GM23338 (cell line): Measurements from ENCODE around the gene LUZP2. TPM values are rescaled to one million over a fixed set of nuclear protein-coding genes. Genes with fewer than 3 reads are reported as not detected.

ENCODE experiments used
- ATAC-seq: fragments of 200-7000 bp; cut with Tn5 transposase; 3 replicates; pipeline ENCODE4 v1.9.1; 2020
- DNase-seq: peaks from one replicate; pipeline ENCODE4 v3.0.0-alpha.2; 2015; ENCODE audit warnings: low spot score
- H2AFZ ChIP-seq: fragments of 200-600 bp; sonication (generic); 2 replicates; pipeline ENCODE4 v1.8.0; 2016; ENCODE audit warnings: antibody characterized with exemption, mild to moderate bottlenecking, moderate library complexity
- H3F3A ChIP-seq: fragments of 200-600 bp; sonication (generic); replicated peaks from 2 replicates; pipeline ENCODE4 v1.8.0; 2017; ENCODE audit warnings: antibody characterized with exemption, mixed run types, low read depth
- H3K27ac ChIP-seq: fragments of 200-600 bp; sonication (generic); 2 replicates; pipeline ENCODE4 v1.6.1; 2016; ENCODE audit warnings: low read depth
- H3K27me3 ChIP-seq: fragments of 200-600 bp; sonication (generic); 2 replicates; pipeline ENCODE4 v1.8.0; 2016; ENCODE audit warnings: mild to moderate bottlenecking, mixed run types, moderate library complexity; ENCODE audit not compliant: insufficient read depth
- H3K36me3 ChIP-seq: fragments of 200-600 bp; sonication (generic); 2 replicates; pipeline ENCODE4 v1.8.0; 2016; ENCODE audit warnings: mild to moderate bottlenecking; ENCODE audit not compliant: insufficient read depth
- H3K4me1 ChIP-seq: fragments of 200-600 bp; sonication (generic); 2 replicates; pipeline ENCODE4 v1.8.0; 2016; ENCODE audit warnings: mild to moderate bottlenecking, moderate library complexity; ENCODE audit not compliant: insufficient read depth
- H3K4me2 ChIP-seq: fragments of 200-600 bp; sonication (generic); 2 replicates; pipeline ENCODE4 v1.7.1; 2017; ENCODE audit warnings: mixed run types
- H3K4me3 ChIP-seq: fragments of 200-600 bp; sonication (generic); 2 replicates; pipeline ENCODE4 v1.6.1; 2016; ENCODE audit warnings: mixed run types
- H3K79me2 ChIP-seq: fragments of 200-600 bp; sonication (generic); replicated peaks from 2 replicates; pipeline ENCODE4 v1.8.0; 2017; ENCODE audit warnings: mild to moderate bottlenecking; ENCODE audit not compliant: insufficient read depth
- H3K9me2 ChIP-seq: fragments of 200-600 bp; sonication (generic); 2 replicates; pipeline ENCODE4 v1.8.0; 2017; ENCODE audit not compliant: insufficient read depth
- H4K20me1 ChIP-seq: fragments of 200-600 bp; sonication (generic); replicated peaks from 2 replicates; pipeline ENCODE4 v1.8.0; 2017; ENCODE audit warnings: mild to moderate bottlenecking; ENCODE audit not compliant: insufficient read depth
- H3K27ac Mint-ChIP-seq: 2 replicates; pipeline ENCODE4 v1.8.0; 2020; ENCODE audit warnings: inconsistent platforms, mild to moderate bottlenecking, moderate library complexity, mixed read lengths
- H3K27me3 Mint-ChIP-seq: 3 replicates; pipeline ENCODE4 v1.8.0; 2022; ENCODE audit warnings: low read depth, mild to moderate bottlenecking, moderate library complexity, mixed read lengths, inconsistent platforms; ENCODE audit not compliant: insufficient read depth, poor library complexity
- H3K36me3 Mint-ChIP-seq: 3 replicates; pipeline ENCODE4 v1.8.0; 2021; ENCODE audit warnings: low read depth, mild to moderate bottlenecking, inconsistent platforms, moderate library complexity, mixed read lengths
- H3K4me1 Mint-ChIP-seq: 3 replicates; pipeline ENCODE4 v1.8.0; 2020; ENCODE audit warnings: mild to moderate bottlenecking, inconsistent platforms, mixed read lengths
- H3K4me3 Mint-ChIP-seq: 3 replicates; pipeline ENCODE4 v1.8.0; 2021; ENCODE audit warnings: moderate library complexity, mild to moderate bottlenecking, inconsistent platforms, mixed read lengths
- H3K9me3 Mint-ChIP-seq: 3 replicates; pipeline ENCODE4 v1.8.0; 2020; ENCODE audit warnings: moderate library complexity, mild to moderate bottlenecking, inconsistent platforms, mixed read lengths
- CREB1 ChIP-seq: fragments of 250-450 bp; sonication (Bioruptor Pico); IDR thresholded peaks from 2 replicates; pipeline ENCODE4 v1.5.0; 2020; ENCODE audit warnings: low read depth, mild to moderate bottlenecking, moderate library complexity
- EZH2 ChIP-seq: fragments of 200-600 bp; sonication (generic); IDR thresholded peaks from one replicate; pipeline ENCODE4 v1.8.0; 2017; ENCODE audit warnings: antibody characterized with exemption, mild to moderate bottlenecking, low read depth; ENCODE audit not compliant: unreplicated experiment
- EZH2phosphoT487 ChIP-seq: fragments of 200-600 bp; sonication (generic); IDR thresholded peaks from one replicate; pipeline ENCODE4 v1.8.1; 2018; ENCODE audit warnings: antibody characterized with exemption; ENCODE audit not compliant: unreplicated experiment
- POLR2AphosphoS5 ChIP-seq: IDR thresholded peaks from 2 replicates; pipeline ENCODE4 v1.6.1; 2016; ENCODE audit warnings: antibody characterized with exemption, low read depth
- REST ChIP-seq: IDR thresholded peaks from one replicate; pipeline ENCODE4 v1.6.1; 2018; ENCODE audit warnings: antibody characterized with exemption; ENCODE audit not compliant: unreplicated experiment
- STAT1 ChIP-seq: IDR thresholded peaks from one replicate; pipeline ENCODE4 v1.6.1; 2016; ENCODE audit warnings: antibody characterized with exemption; ENCODE audit not compliant: unreplicated experiment
- ZNF114 ChIP-seq: fragments of 250-450 bp; sonication (Bioruptor Pico); IDR thresholded peaks from 2 replicates; pipeline ENCODE4 v1.5.0; 2020; ENCODE audit warnings: mild to moderate bottlenecking, moderate library complexity
- ZNF331 ChIP-seq: fragments of 250-450 bp; sonication (Bioruptor Pico); IDR thresholded peaks from 2 replicates; pipeline ENCODE4 v1.5.0; 2020; ENCODE audit warnings: low read depth, mild to moderate bottlenecking, moderate library complexity
- polyA plus RNA-seq: library from polyadenylated mRNA; unstranded; fragments of >200 nt; fragmentation: Nextera tagmentation; extraction: Ambion mirVana; gene quantifications from 2 replicates; pipeline ENCODE4 v1.2.1, GENCODE V29; 2016
- total RNA-seq: library from RNA; depleted of rRNA; stranded (reverse); fragments of >200 nt; shearing (Covaris generic); gene quantifications from 2 replicates; pipeline ENCODE4 v1.2.3, GENCODE V29; 2014
- TF ChIP-seq, protein P1 (sequence below): fragments of 250-450 bp; sonication (Bioruptor Pico); IDR thresholded peaks from 2 replicates; pipeline ENCODE4 v1.5.0; 2020; ENCODE audit warnings: mild to moderate bottlenecking, moderate library complexity
- TF ChIP-seq, protein P2 (sequence below), 2 experiments: fragments of 200-600 bp in 1 of 2; sonication (generic) in 1 of 2; conservative IDR thresholded peaks; 2 replicates each; pipeline versions ENCODE4 v1.5.1 to v1.6.1; 2016 to 2017; ENCODE audit warnings: antibody characterized with exemption in 2 of 2, low read depth in 2 of 2, mild to moderate bottlenecking in 2 of 2, moderate library complexity in 1 of 2

Gene LUZP2
- total and polyA plus RNA-seq, 2 experiments from 2014 or later: 2.0 to 9.2 TPM

DNA sequence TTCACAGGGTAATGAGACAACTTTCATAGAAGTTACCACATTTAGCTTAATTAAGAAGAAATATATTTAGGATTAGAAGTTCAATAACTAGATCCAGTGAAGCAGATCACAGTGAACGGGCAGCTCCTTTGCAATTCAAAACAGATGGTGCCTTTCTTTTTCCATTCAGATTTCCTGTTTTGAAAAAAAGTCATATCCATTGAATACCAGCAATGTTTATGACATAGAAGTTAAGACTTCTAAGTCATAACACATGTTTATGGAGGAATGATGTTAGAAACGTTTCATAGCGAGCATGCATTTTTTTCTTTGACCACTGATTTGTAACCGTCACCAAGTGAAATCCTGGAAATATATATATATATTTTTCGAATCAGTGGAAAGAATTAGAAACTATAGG lies 24.7 kb downstream of the LUZP2 start:
- no peaks in the 10 kb centered on the region for H3K36me3 Mint-ChIP-seq
- Histone ChIP-seq H3K4me2 (no peak overlapping the region), H3K27me3 (no peaks in the 10 kb centered on the region), H3K4me3 (no peak overlapping the region), H3K27ac (no peak overlapping the region), H3K36me3 (no peaks in the 10 kb centered on the region), H2AFZ (no peak overlapping the region), H3K9me2 (no peaks in the 10 kb centered on the region), H3F3A (no peaks in the 10 kb centered on the region), H4K20me1 (no peaks in the 10 kb centered on the region), H3K79me2 (no peaks in the 10 kb centered on the region), H3K4me1 (no peaks in the 10 kb centered on the region)
- no peak for ATAC-seq
- no peaks in the 10 kb centered on the region for H3K27me3 Mint-ChIP-seq
- no peaks in the 10 kb centered on the region for H3K9me3 Mint-ChIP-seq
- TF ChIP-seq REST: no peak
- no peak for TF ChIP-seq ZNF114 (CRISPR knock-in tag)
- TF ChIP-seq, protein P1, sequence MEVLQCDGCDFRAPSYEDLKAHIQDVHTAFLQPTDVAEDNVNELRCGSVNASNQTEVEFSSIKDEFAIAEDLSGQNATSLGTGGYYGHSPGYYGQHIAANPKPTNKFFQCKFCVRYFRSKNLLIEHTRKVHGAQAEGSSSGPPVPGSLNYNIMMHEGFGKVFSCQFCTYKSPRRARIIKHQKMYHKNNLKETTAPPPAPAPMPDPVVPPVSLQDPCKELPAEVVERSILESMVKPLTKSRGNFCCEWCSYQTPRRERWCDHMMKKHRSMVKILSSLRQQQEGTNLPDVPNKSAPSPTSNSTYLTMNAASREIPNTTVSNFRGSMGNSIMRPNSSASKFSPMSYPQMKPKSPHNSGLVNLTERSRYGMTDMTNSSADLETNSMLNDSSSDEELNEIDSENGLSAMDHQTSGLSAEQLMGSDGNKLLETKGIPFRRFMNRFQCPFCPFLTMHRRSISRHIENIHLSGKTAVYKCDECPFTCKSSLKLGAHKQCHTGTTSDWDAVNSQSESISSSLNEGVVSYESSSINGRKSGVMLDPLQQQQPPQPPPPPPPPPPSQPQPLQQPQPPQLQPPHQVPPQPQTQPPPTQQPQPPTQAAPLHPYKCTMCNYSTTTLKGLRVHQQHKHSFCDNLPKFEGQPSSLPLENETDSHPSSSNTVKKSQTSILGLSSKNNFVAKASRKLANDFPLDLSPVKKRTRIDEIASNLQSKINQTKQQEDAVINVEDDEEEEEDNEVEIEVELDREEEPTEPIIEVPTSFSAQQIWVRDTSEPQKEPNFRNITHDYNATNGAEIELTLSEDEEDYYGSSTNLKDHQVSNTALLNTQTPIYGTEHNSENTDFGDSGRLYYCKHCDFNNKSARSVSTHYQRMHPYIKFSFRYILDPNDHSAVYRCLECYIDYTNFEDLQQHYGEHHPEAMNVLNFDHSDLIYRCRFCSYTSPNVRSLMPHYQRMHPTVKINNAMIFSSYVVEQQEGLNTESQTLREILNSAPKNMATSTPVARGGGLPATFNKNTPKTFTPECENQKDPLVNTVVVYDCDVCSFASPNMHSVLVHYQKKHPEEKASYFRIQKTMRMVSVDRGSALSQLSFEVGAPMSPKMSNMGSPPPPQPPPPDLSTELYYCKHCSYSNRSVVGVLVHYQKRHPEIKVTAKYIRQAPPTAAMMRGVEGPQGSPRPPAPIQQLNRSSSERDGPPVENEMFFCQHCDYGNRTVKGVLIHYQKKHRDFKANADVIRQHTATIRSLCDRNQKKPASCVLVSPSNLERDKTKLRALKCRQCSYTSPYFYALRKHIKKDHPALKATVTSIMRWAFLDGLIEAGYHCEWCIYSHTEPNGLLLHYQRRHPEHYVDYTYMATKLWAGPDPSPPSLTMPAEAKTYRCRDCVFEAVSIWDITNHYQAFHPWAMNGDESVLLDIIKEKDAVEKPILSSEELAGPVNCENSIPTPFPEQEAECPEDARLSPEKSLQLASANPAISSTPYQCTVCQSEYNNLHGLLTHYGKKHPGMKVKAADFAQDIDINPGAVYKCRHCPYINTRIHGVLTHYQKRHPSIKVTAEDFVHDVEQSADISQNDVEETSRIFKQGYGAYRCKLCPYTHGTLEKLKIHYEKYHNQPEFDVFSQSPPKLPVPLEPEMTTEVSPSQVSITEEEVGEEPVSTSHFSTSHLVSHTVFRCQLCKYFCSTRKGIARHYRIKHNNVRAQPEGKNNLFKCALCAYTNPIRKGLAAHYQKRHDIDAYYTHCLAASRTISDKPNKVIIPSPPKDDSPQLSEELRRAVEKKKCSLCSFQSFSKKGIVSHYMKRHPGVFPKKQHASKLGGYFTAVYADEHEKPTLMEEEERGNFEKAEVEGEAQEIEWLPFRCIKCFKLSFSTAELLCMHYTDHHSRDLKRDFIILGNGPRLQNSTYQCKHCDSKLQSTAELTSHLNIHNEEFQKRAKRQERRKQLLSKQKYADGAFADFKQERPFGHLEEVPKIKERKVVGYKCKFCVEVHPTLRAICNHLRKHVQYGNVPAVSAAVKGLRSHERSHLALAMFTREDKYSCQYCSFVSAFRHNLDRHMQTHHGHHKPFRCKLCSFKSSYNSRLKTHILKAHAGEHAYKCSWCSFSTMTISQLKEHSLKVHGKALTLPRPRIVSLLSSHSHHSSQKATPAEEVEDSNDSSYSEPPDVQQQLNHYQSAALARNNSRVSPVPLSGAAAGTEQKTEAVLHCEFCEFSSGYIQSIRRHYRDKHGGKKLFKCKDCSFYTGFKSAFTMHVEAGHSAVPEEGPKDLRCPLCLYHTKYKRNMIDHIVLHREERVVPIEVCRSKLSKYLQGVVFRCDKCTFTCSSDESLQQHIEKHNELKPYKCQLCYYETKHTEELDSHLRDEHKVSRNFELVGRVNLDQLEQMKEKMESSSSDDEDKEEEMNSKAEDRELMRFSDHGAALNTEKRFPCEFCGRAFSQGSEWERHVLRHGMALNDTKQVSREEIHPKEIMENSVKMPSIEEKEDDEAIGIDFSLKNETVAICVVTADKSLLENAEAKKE (CRISPR knock-in tag): no peak
- TF ChIP-seq CREB1: no peak
- no peak for TF ChIP-seq STAT1
- no peak for TF ChIP-seq EZH2
- no peak for TF ChIP-seq POLR2AphosphoS5
- no peak for TF ChIP-seq ZNF331 (CRISPR knock-in tag)
- TF ChIP-seq, protein P2, sequence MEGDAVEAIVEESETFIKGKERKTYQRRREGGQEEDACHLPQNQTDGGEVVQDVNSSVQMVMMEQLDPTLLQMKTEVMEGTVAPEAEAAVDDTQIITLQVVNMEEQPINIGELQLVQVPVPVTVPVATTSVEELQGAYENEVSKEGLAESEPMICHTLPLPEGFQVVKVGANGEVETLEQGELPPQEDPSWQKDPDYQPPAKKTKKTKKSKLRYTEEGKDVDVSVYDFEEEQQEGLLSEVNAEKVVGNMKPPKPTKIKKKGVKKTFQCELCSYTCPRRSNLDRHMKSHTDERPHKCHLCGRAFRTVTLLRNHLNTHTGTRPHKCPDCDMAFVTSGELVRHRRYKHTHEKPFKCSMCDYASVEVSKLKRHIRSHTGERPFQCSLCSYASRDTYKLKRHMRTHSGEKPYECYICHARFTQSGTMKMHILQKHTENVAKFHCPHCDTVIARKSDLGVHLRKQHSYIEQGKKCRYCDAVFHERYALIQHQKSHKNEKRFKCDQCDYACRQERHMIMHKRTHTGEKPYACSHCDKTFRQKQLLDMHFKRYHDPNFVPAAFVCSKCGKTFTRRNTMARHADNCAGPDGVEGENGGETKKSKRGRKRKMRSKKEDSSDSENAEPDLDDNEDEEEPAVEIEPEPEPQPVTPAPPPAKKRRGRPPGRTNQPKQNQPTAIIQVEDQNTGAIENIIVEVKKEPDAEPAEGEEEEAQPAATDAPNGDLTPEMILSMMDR (conservative IDR thresholded peaks at IDR 0.05; ENCODE audit: low read depth in 2 of 2): no peak
- no peak for TF ChIP-seq EZH2phosphoT487
- no peak for DNase-seq
- H3K4me3 Mint-ChIP-seq: no peak overlapping the region
- peaks cover 4% of the 10 kb centered on the region; the same call in 1 of the 3 replicates for H3K4me1 Mint-ChIP-seq
- no peak overlapping the region for H3K27ac Mint-ChIP-seq
